ENCODE measurements around the gene DYRK4. TPM values are rescaled to one million over a fixed set of nuclear protein-coding genes. Genes with fewer than 3 reads are reported as not detected.

The DYRK4 gene
- total and polyA plus RNA-seq, 4 donors, result 29.6 to 74.8 (median 39.6) TPM

DNA sequence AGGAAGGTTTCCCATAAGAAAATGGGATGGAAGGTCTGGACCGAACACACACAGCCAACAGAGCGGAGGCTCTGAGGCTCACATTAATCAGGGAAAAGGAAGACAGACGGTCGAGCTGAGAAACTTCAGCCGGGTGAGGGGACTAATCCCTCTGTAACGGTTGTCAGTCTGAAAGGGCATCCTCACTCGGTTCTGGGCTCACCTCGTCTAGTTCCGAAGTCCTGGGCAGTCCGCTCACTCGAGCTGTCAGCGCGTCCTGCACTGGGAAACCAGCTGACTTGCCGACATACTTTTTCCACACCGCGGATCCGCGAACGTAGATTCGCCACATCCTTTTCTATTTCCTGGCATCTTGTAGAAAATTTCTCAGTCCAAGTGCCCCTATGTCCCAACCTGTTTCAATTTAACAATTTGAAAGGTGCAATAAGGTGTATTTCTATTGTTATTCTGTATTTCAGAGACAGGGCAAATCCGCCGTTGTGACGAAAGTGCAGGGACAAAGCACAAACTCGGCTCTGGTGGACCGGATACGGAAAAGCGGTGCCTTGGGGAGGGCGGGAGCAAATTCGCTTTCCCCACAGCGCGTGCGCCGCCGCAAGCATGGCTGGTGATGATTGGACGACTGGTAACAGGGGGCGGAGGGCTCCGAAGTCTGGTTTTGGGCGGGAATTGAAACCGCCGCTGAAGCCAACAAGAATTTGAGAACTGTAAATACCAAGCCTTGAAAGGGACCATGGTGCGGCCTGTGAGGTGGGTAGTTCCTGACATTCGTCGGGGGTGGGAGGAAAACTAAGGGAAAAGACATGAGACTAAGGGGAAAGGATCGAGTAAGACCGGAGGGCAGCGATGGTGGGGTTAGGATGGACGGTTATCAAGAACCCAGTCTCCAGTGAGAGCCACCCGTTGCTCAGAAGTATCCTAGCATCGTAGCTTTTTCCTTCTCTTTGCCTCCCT lies 23.5 kb upstream of the DYRK4 start, which contains the start of gene RAD51AP1:
Gene RAD51AP1 (plus strand): TSS at position 684 of the 954 bp plus-strand sequence. CDS start 50 bp downstream, at position 734.
- ATAC-seq (ENCODE audit: low FRiP score) (peak; percentile 100), DNase-seq (peak; percentile 97)
- Histone ChIP-seq H3K4me3 (ENCODE audit: low read length in 2 of 2) (peak within 1 kb of the TSS; percentile 67 to 89), H3K4me1 (ENCODE audit: control insufficient read depth in 1 of 2, insufficient read depth in 2 of 2, low read length in 2 of 2) (peaks cover 0 to 3% of the 10 kb centered on the region in 2 donors), H3K27me3 (ENCODE audit: control insufficient read depth in 1 of 2, insufficient read depth in 2 of 2, low read length in 1 of 2) (no peaks in the 10 kb centered on the region), H3K27ac (ENCODE audit: low read depth in 1 of 2, low read length in 2 of 2) (peak within 1 kb of the TSS; percentile 47 to 96), H3K36me3 (ENCODE audit: control insufficient read depth in 1 of 2, insufficient read depth in 2 of 2, low read length in 1 of 2) (peaks cover 0 to 2% of the 10 kb centered on the region in 2 donors), H3K9me3 (ENCODE audit: control insufficient read depth, low read length) (no peaks in the 10 kb centered on the region)
- 0% methylated on average over 49 of the region's 49 CpGs for WGBS, 2 donors
- intact Hi-C loops (cut with DNase I), result loop anchor here (2.0 to 10.0 kb wide), 3 partner anchors 20 to 664 kb away; partner anchors contain the start of gene PARP11 (in 1 of the 2)

DNA sequence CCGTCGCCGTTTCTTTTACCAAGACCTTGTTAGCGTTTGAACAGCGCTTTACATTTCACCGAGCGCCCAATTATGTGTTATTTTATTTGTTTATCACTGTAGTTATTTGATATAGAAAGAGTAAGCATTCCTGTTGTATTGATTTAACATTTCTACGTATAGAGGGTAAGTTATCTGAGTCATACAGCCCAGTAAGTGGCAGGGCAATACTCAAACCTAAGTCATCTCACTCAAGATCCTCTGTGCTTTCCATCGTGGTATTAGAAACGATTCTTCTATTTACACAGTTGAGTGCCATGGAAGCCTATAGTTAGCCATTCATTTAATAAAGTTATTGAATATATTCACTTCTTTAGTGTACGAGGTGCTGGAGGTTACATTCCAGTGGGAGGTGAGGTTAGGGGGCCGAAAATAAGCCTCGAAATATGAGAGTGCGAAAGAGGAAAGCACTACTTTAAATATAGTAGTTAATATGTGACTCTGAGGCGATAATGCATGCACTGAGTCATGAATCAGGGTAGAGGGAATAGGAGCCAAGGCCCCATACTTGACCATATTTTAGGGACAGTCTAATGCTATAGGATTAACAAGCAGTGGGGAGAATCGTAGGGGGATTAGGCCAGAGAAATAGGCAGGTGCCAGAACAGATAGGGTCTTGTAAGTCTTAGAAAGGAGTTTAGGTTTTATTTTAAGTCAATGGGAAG lies 22.7 kb upstream of the DYRK4 start:
- Histone ChIP-seq H3K27ac (ENCODE audit: low read depth in 1 of 2, low read length in 2 of 2) (no peak overlapping the region), H3K9me3 (ENCODE audit: control insufficient read depth, low read length) (no peaks in the 10 kb centered on the region), H3K4me1 (ENCODE audit: control insufficient read depth in 1 of 2, insufficient read depth in 2 of 2, low read length in 2 of 2) (peaks cover 0 to 3% of the 10 kb centered on the region in 2 donors), H3K4me3 (ENCODE audit: low read length in 2 of 2) (peak overlapping the region; percentile 44 to 67), H3K36me3 (ENCODE audit: control insufficient read depth in 1 of 2, insufficient read depth in 2 of 2, low read length in 1 of 2) (peaks cover 0 to 2% of the 10 kb centered on the region in 2 donors), H3K27me3 (ENCODE audit: control insufficient read depth in 1 of 2, insufficient read depth in 2 of 2, low read length in 1 of 2) (no peaks in the 10 kb centered on the region)
- ATAC-seq (ENCODE audit: low FRiP score), result no peak
- no peak for DNase-seq
- 10 to 13% methylated on average over 16 of the region's 16 CpGs for WGBS, 2 donors
- intact Hi-C loops (cut with DNase I), result loop anchor here (2.0 to 10.0 kb wide), 3 partner anchors 21 to 665 kb away; partner anchors contain the start of gene PARP11 (in 1 of the 2)

DNA sequence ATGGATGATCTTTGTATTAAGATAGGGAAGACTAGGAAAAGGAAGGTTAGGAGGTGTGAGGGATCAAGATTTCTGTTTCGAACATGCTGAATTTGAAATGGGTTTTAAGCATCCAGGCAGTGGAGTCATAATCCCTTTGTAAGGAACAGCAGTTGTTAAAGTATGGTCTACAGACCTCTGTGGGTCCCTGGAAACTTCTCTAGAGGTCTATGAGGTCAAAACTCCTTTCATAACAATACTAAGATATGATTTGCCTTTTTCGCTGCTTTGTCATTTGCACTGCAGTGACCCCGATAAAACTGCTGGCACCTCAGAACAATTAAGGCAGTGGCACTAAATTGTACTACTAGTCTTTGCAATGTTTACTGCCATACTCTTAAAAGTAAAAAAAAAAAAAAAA lies 21.8 kb upstream of the DYRK4 start:
- no peak for DNase-seq
- ATAC-seq (ENCODE audit: low FRiP score), result no peak
- intact Hi-C loops (cut with DNase I), result no loop called here
- WGBS, 2 donors, result 91 to 94% methylated on average over 3 of the region's 3 CpGs
- Histone ChIP-seq H3K27me3 (ENCODE audit: control insufficient read depth in 1 of 2, insufficient read depth in 2 of 2, low read length in 1 of 2) (no peaks in the 10 kb centered on the region), H3K36me3 (ENCODE audit: control insufficient read depth in 1 of 2, insufficient read depth in 2 of 2, low read length in 1 of 2) (peaks cover 0 to under 1% of the 10 kb centered on the region in 2 donors), H3K27ac (ENCODE audit: low read depth in 1 of 2, low read length in 2 of 2) (no peak overlapping the region), H3K4me1 (ENCODE audit: control insufficient read depth in 1 of 2, insufficient read depth in 2 of 2, low read length in 2 of 2) (peaks cover 0 to 3% of the 10 kb centered on the region in 2 donors), H3K4me3 (ENCODE audit: low read length in 2 of 2) (no peak overlapping the region), H3K9me3 (ENCODE audit: control insufficient read depth, low read length) (no peaks in the 10 kb centered on the region)

DNA sequence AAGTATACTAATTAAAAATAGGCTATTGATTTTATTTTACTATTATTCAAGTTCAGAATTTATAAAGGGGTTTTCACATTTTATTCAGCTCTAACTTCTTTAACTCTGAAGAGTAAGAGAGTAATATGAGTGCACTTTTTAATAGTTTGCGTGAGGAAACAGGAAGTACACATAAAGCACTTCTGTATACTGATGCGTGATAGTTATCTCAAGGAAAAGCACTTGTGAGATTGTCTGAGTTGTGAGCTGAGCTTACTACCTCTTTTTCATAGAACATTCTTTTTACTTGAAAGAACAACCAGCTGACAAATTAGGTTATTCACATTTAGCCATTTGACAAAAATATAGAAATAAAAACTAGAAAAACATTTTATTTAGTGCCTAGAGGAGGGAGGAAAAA lies 21.4 kb upstream of the DYRK4 start:
- DNase-seq (no peak), ATAC-seq (ENCODE audit: low FRiP score) (no peak)
- no peaks in the 10 kb centered on the region for H3K9me3 ChIP-seq (ENCODE audit: control insufficient read depth, low read length)
- H3K36me3 ChIP-seq (ENCODE audit: control insufficient read depth in 1 of 2, insufficient read depth in 2 of 2, low read length in 1 of 2), result no peaks in the 10 kb centered on the region
- WGBS, 2 donors, result 83 to 86% methylated on average over 2 of the region's 2 CpGs
- peaks cover 0 to 3% of the 10 kb centered on the region in 2 donors for H3K4me1 ChIP-seq (ENCODE audit: control insufficient read depth in 1 of 2, insufficient read depth in 2 of 2, low read length in 2 of 2)
- no peak overlapping the region for H3K4me3 ChIP-seq (ENCODE audit: low read length in 2 of 2)
- H3K27ac ChIP-seq (ENCODE audit: low read depth in 1 of 2, low read length in 2 of 2), result no peak overlapping the region
- H3K27me3 ChIP-seq (ENCODE audit: control insufficient read depth in 1 of 2, insufficient read depth in 2 of 2, low read length in 1 of 2), result no peaks in the 10 kb centered on the region
- intact Hi-C loops (cut with DNase I), result no loop called here

DNA sequence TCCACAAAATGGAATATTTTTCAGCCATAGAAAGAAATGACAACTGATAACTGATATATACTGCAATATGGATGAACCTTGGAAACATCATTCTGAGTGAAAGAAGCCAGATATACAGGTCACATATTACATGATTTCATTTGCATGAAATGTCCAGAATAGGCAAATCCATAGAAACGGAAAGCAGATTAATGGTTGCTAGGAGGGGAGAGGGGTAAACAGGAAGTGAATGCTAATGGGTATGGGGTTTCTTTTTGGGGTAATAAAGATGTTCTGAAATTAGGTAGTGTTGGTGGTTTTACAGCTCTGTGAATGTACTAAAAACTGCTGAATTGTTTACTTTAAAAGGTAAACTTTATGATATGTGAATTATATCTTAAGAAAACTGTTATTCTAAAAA lies 16.8 kb upstream of the DYRK4 start:
- Histone ChIP-seq H3K27ac (ENCODE audit: low read depth in 1 of 2, low read length in 2 of 2) (no peak overlapping the region), H3K4me3 (ENCODE audit: low read length in 2 of 2) (no peak overlapping the region), H3K4me1 (ENCODE audit: control insufficient read depth in 1 of 2, insufficient read depth in 2 of 2, low read length in 2 of 2) (no peaks in the 10 kb centered on the region), H3K9me3 (ENCODE audit: control insufficient read depth, low read length) (no peaks in the 10 kb centered on the region), H3K36me3 (ENCODE audit: control insufficient read depth in 1 of 2, insufficient read depth in 2 of 2, low read length in 1 of 2) (no peaks in the 10 kb centered on the region), H3K27me3 (ENCODE audit: control insufficient read depth in 1 of 2, insufficient read depth in 2 of 2, low read length in 1 of 2) (no peaks in the 10 kb centered on the region)
- 78 to 83% methylated on average over 1 of the region's 1 CpG for WGBS, 2 donors
- DNase-seq (no peak), ATAC-seq (ENCODE audit: low FRiP score) (no peak)
- intact Hi-C loops (cut with DNase I), result no loop called here

DNA sequence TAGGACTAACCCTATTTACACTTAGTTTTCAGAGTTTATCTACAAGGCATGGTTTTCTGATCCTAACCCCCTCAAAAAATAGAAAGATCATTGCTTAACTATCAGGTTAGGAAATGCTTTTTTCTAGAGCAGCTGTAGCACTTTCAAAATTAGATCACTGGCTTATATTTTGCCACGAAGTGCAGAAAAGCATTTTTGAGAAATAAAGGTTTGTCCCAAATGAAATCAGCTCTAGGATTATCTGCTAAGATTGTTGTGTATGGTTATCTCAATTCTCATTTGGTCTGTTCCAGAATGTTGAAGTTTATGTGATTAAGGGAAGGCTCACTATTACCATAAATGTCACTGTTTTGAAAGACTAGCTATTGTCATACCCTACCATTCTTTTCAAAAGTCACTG lies 9.8 kb upstream of the DYRK4 start:
- no peaks in the 10 kb centered on the region for H3K36me3 ChIP-seq (ENCODE audit: control insufficient read depth in 1 of 2, insufficient read depth in 2 of 2, low read length in 1 of 2)
- no peaks in the 10 kb centered on the region for H3K9me3 ChIP-seq (ENCODE audit: control insufficient read depth, low read length)
- no peak for DNase-seq
- intact Hi-C loops (cut with DNase I), result no loop called here
- no peak overlapping the region for H3K27ac ChIP-seq (ENCODE audit: low read depth in 1 of 2, low read length in 2 of 2)
- no peak overlapping the region for H3K4me3 ChIP-seq (ENCODE audit: low read length in 2 of 2)
- H3K4me1 ChIP-seq (ENCODE audit: control insufficient read depth in 1 of 2, insufficient read depth in 2 of 2, low read length in 2 of 2), result no peaks in the 10 kb centered on the region
- WGBS, 2 donors, result 96 to 98% methylated on average over 1 of the region's 1 CpG
- H3K27me3 ChIP-seq (ENCODE audit: control insufficient read depth in 1 of 2, insufficient read depth in 2 of 2, low read length in 1 of 2), result no peaks in the 10 kb centered on the region
- no peak for ATAC-seq (ENCODE audit: low FRiP score)

DNA sequence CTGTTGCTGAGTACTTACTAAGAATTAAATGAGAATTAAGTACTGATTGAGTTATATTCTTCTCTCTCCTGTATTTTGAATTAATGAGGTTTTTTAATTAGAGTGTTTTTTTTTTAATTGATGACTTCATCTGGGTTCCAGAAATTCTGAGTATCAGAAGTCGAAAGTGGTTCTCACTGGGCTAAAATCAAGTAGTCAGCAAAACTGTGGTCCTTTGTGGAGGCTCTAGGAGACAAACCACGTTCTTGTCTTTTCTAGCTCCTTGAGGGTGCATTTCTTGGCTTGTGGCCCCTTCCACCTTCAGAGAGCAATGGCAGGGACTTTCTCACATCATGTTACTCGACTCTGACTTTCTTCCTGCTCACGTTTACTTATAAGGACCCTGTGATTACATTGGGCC lies 8.1 kb upstream of the DYRK4 start:
- H3K9me3 ChIP-seq (ENCODE audit: control insufficient read depth, low read length), result no peaks in the 10 kb centered on the region
- no peak for DNase-seq
- intact Hi-C loops (cut with DNase I), result no loop called here
- H3K4me3 ChIP-seq (ENCODE audit: low read length in 2 of 2), result no peak overlapping the region
- no peaks in the 10 kb centered on the region for H3K4me1 ChIP-seq (ENCODE audit: control insufficient read depth in 1 of 2, insufficient read depth in 2 of 2, low read length in 2 of 2)
- ATAC-seq (ENCODE audit: low FRiP score), result no peak
- WGBS, 2 donors, result 93 to 94% methylated on average over 4 of the region's 4 CpGs
- no peaks in the 10 kb centered on the region for H3K36me3 ChIP-seq (ENCODE audit: control insufficient read depth in 1 of 2, insufficient read depth in 2 of 2, low read length in 1 of 2)
- H3K27me3 ChIP-seq (ENCODE audit: control insufficient read depth in 1 of 2, insufficient read depth in 2 of 2, low read length in 1 of 2), result no peaks in the 10 kb centered on the region
- no peak overlapping the region for H3K27ac ChIP-seq (ENCODE audit: low read depth in 1 of 2, low read length in 2 of 2)

DNA sequence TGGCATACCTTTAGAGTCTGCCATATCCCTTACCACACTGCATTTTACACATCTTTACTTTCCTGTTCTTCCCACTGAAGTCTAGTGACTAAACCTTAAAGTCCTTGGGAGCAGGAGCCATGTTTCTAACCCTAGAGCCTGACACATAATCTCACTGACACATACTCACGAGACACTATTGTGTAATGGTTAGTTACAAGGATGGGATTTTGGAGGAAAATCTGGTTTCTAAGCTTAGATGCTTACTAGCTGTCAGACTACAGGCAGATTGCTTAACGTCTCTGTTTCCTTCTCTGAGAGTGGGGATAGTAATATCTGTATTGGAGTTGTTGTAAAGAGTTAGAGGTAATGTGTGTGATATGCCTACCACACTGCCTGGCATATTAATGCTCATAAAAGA lies 6.2 kb upstream of the DYRK4 start:
- no peak for DNase-seq
- Histone ChIP-seq H3K4me1 (ENCODE audit: control insufficient read depth in 1 of 2, insufficient read depth in 2 of 2, low read length in 2 of 2) (no peaks in the 10 kb centered on the region), H3K27ac (ENCODE audit: low read depth in 1 of 2, low read length in 2 of 2) (no peak overlapping the region), H3K9me3 (ENCODE audit: control insufficient read depth, low read length) (no peaks in the 10 kb centered on the region), H3K27me3 (ENCODE audit: control insufficient read depth in 1 of 2, insufficient read depth in 2 of 2, low read length in 1 of 2) (no peaks in the 10 kb centered on the region), H3K4me3 (ENCODE audit: low read length in 2 of 2) (no peak overlapping the region), H3K36me3 (ENCODE audit: control insufficient read depth in 1 of 2, insufficient read depth in 2 of 2, low read length in 1 of 2) (no peaks in the 10 kb centered on the region)
- 91 to 95% methylated on average over 2 of the region's 2 CpGs for WGBS, 2 donors
- no peak for ATAC-seq (ENCODE audit: low FRiP score)
- intact Hi-C loops (cut with DNase I), result no loop called here
